SU-DHL-6 (cell line): ENCODE measurements around the gene GGT6.
"Not testable (repeated sequence)": the region's sequence is repeated elsewhere in the genome, so short reads cannot be mapped to it uniquely, and the experiment has no call there.

ENCODE experiments used
- H2AFZ ChIP-seq: fragments of 200-600 bp; sonication (generic); 2 replicates; pipeline ENCODE4 v1.6.1; 2014; ENCODE audit warnings: low read depth, mild to moderate bottlenecking, moderate library complexity, mixed read lengths, antibody characterized with exemption, low read length; ENCODE audit not compliant: severe bottlenecking
- H3F3A ChIP-seq: fragments of 200-600 bp; shearing (Covaris generic); 2 replicates; pipeline ENCODE4 v1.6.0; 2016; ENCODE audit warnings: antibody characterized with exemption, mild to moderate bottlenecking; ENCODE audit not compliant: insufficient read depth
- H3K27ac ChIP-seq: fragments of 200-600 bp; sonication (generic); 2 replicates; pipeline ENCODE4 v1.5.1; 2016; ENCODE audit warnings: low read depth, mild to moderate bottlenecking, low read length, moderate library complexity, mixed read lengths
- H3K27me3 ChIP-seq: fragments of 200-600 bp; sonication (generic), shearing (Covaris generic); 2 replicates; pipeline ENCODE4 v1.6.0; 2014; ENCODE audit warnings: mild to moderate bottlenecking, low read length
- H3K36me3 ChIP-seq: fragments of 200-600 bp; sonication (generic); 2 replicates; pipeline ENCODE4 v1.6.1; 2014; ENCODE audit warnings: mild to moderate bottlenecking, low read length, mixed read lengths
- H3K4me2 ChIP-seq: fragments of 300-600, 200-600 bp; shearing (Covaris generic), sonication (generic); 2 replicates; pipeline ENCODE4 v1.6.0; 2014; ENCODE audit warnings: low read length, low read depth, mild to moderate bottlenecking; ENCODE audit not compliant: poor library complexity, severe bottlenecking
- H3K4me3 ChIP-seq: fragments of 200-600 bp; sonication (generic); 2 replicates; pipeline ENCODE4 v1.5.1; 2014; ENCODE audit warnings: antibody characterized with exemption, low read length, mild to moderate bottlenecking, mixed read lengths; ENCODE audit not compliant: insufficient read depth, poor library complexity, severe bottlenecking
- H3K79me2 ChIP-seq: fragments of 200-600 bp; sonication (generic); 2 replicates; pipeline ENCODE4 v1.6.1; 2014; ENCODE audit warnings: mild to moderate bottlenecking, low read length, moderate library complexity; ENCODE audit not compliant: insufficient read depth
- H3K9ac ChIP-seq: fragments of 200-600 bp; sonication (generic); 2 replicates; pipeline ENCODE4 v1.7.0; 2014; ENCODE audit warnings: mild to moderate bottlenecking, low read length
- H3K9me2 ChIP-seq: fragments of 200-600 bp; sonication (generic); replicated peaks from 2 replicates; pipeline ENCODE4 v1.6.1; 2014; ENCODE audit warnings: low read length; ENCODE audit not compliant: insufficient read depth
- H3K9me3 ChIP-seq: fragments of 200-600 bp; sonication (generic); 2 replicates; pipeline ENCODE4 v1.6.1; 2014; ENCODE audit warnings: low read length, mixed read lengths; ENCODE audit not compliant: insufficient read depth
- H4K20me1 ChIP-seq: fragments of 200-600 bp; sonication (generic); 2 replicates; pipeline ENCODE4 v1.6.1; 2014; ENCODE audit warnings: low read depth, mild to moderate bottlenecking, antibody characterized with exemption, low read length, moderate library complexity, mixed read lengths
- CTCF ChIP-seq: fragments of 200-600 bp; sonication (generic); IDR thresholded peaks from one replicate; pipeline ENCODE4 v1.5.1; 2017; ENCODE audit warnings: antibody characterized with exemption, mild to moderate bottlenecking, low read length, moderate library complexity; ENCODE audit not compliant: insufficient read depth, poor library complexity, severe bottlenecking
- EZH2phosphoT487 ChIP-seq: fragments of 200-600 bp; sonication (generic), shearing (Covaris generic); conservative IDR thresholded peaks from 2 replicates; pipeline ENCODE4 v1.6.1; 2018; ENCODE audit warnings: mild to moderate bottlenecking, antibody characterized with exemption, low read length, moderate library complexity, mixed read lengths

The GGT6 gene

GRCh38 chr17:4607261-4607741 is 46.9 kb upstream of the GGT6 start:
- Histone ChIP-seq H2AFZ (no peak overlapping the region), H3K9ac (no peak overlapping the region)
- no peak for TF ChIP-seq CTCF
- TF ChIP-seq EZH2phosphoT487: no peak

GRCh38 chr17:4605826-4606225 is 45.4 kb upstream of the GGT6 start:
- Histone ChIP-seq H2AFZ (no peak overlapping the region), H3K4me2 (no peak overlapping the region)

More at GRCh38 chr17:4607261-4607741, 46.9 kb upstream of the GGT6 start:
- no peak overlapping the region for H3K4me2 ChIP-seq
- no peak overlapping the region for H3K4me3 ChIP-seq
- H3K79me2 ChIP-seq: no peaks in the 10 kb centered on the region
- no peaks in the 10 kb centered on the region for H3K27me3 ChIP-seq
- no peaks in the 10 kb centered on the region for H4K20me1 ChIP-seq
- no peak overlapping the region for H3K27ac ChIP-seq
- H3K9me2 ChIP-seq: no peaks in the 10 kb centered on the region
- H3K36me3 ChIP-seq: no peaks in the 10 kb centered on the region
- no peaks in the 10 kb centered on the region for H3K9me3 ChIP-seq
- no peaks in the 10 kb centered on the region for H3F3A ChIP-seq

GRCh38 chr17:4604736-4605135 is 44.4 kb upstream of the GGT6 start:
- not testable (repeated sequence) for H3K4me3 ChIP-seq, H3K27ac ChIP-seq, H3K9ac ChIP-seq, H3K9me2 ChIP-seq, H3K9me3 ChIP-seq, H3K36me3 ChIP-seq, H3K4me2 ChIP-seq, H4K20me1 ChIP-seq, H3K79me2 ChIP-seq, H2AFZ ChIP-seq, H3F3A ChIP-seq, H3K27me3 ChIP-seq

More at GRCh38 chr17:4605826-4606225, 45.4 kb upstream of the GGT6 start:
- no peak for TF ChIP-seq CTCF
- no peak for TF ChIP-seq EZH2phosphoT487
- H3K9me2 ChIP-seq: no peaks in the 10 kb centered on the region
- H3K9me3 ChIP-seq: no peaks in the 10 kb centered on the region
- H3F3A ChIP-seq: no peaks in the 10 kb centered on the region
- no peak overlapping the region for H3K4me3 ChIP-seq
- no peaks in the 10 kb centered on the region for H4K20me1 ChIP-seq
- H3K9ac ChIP-seq: no peak overlapping the region
- H3K27me3 ChIP-seq: no peaks in the 10 kb centered on the region
- H3K79me2 ChIP-seq: no peaks in the 10 kb centered on the region
- H3K36me3 ChIP-seq: no peaks in the 10 kb centered on the region
- H3K27ac ChIP-seq: no peak overlapping the region

- Histone ChIP-seq H3K4me3 (no peak overlapping the region), H3K36me3 (no peaks in the 10 kb centered on the region), H3F3A (no peaks in the 10 kb centered on the region), H3K9me2 (no peaks in the 10 kb centered on the region), H2AFZ (no peak overlapping the region), H3K27ac (no peak overlapping the region), H3K79me2 (no peaks in the 10 kb centered on the region), H3K4me2 (no peak overlapping the region), H4K20me1 (no peaks in the 10 kb centered on the region), H3K9ac (no peak overlapping the region), H3K27me3 (no peaks in the 10 kb centered on the region), H3K9me3 (no peaks in the 10 kb centered on the region)
- TF ChIP-seq CTCF (no peak), EZH2phosphoT487 (no peak)
Measured at GRCh38 chr17:4604111-4604644, 43.8 kb upstream of the GGT6 start.
